ENCODE results near the gene CLASP1. TPM values are rescaled to one million over a fixed set of nuclear protein-coding genes. Genes with fewer than 3 reads are reported as not detected.
A peak's percentile ranks its signal among the peaks of the same experiment; 100 is the strongest.
"Not testable (repeated sequence)": the region's sequence is repeated elsewhere in the genome, so short reads cannot be mapped to it uniquely, and the experiment has no call there.

CLASP1 gene
- 26.7 TPM for polyA plus RNA-seq (2013, experiment 1 of 2; ENCODE audit: insufficient read length)
- polyA plus RNA-seq (2013, experiment 2 of 2; ENCODE audit: insufficient read length) = 24.3 TPM

- no peak for DNase-seq
Observed at GRCh38 chr2:121649149-121649595, at the start of gene CLASP1. CLASP1 (minus strand) TSS chr2:121649462; CDS start chr2:121605895, 43,567 bp downstream.

- no peak for DNase-seq
Observed at GRCh38 chr2:121698318-121698930, 49.2 kb upstream of the CLASP1 start.

GRCh38 chr2:121697108-121697631, 47.9 kb upstream of the CLASP1 start:
- DNase-seq = no peak

GRCh38 chr2:121696410-121696930, 47.2 kb upstream of the CLASP1 start:
- no peak for DNase-seq

- DNase-seq = no peak
Observed at GRCh38 chr2:121695171-121695451, 45.8 kb upstream of the CLASP1 start.

GRCh38 chr2:121694398-121695170, 45.3 kb upstream of the CLASP1 start:
- peak; percentile 38 for DNase-seq

- DNase-seq = not testable (repeated sequence)
Observed at GRCh38 chr2:121690572-121690971, 41.3 kb upstream of the CLASP1 start.

GRCh38 chr2:121690095-121690494, 40.8 kb upstream of the CLASP1 start:
- no peak for DNase-seq

GRCh38 chr2:121689356-121689755, 40.1 kb upstream of the CLASP1 start:
- DNase-seq = peak; percentile 48

- DNase-seq = no peak
Observed at GRCh38 chr2:121688820-121689219, 39.6 kb upstream of the CLASP1 start.

- DNase-seq = no peak
Observed at GRCh38 chr2:121686902-121687301, 37.6 kb upstream of the CLASP1 start.

GRCh38 chr2:121686218-121686617, 37.0 kb upstream of the CLASP1 start:
- no peak for DNase-seq

- no peak for DNase-seq
Observed at GRCh38 chr2:121682396-121683298, 33.4 kb upstream of the CLASP1 start.

GRCh38 chr2:121677855-121678254, 28.6 kb upstream of the CLASP1 start:
- no peak for DNase-seq

GRCh38 chr2:121671621-121672020, 22.4 kb upstream of the CLASP1 start:
- not testable (repeated sequence) for DNase-seq

- DNase-seq = no peak
Observed at GRCh38 chr2:121670181-121670580, 20.9 kb upstream of the CLASP1 start.

GRCh38 chr2:121667618-121668017, 18.4 kb upstream of the CLASP1 start:
- no peak for DNase-seq

- no peak for DNase-seq
Observed at GRCh38 chr2:121666042-121666441, 16.8 kb upstream of the CLASP1 start.

GRCh38 chr2:121665504-121665903, 16.2 kb upstream of the CLASP1 start:
- no peak for DNase-seq

GRCh38 chr2:121664713-121665112, 15.5 kb upstream of the CLASP1 start:
- no peak for DNase-seq

GRCh38 chr2:121664086-121664485, 14.8 kb upstream of the CLASP1 start:
- no peak for DNase-seq

GRCh38 chr2:121663434-121663833, 14.2 kb upstream of the CLASP1 start:
- DNase-seq = no peak

GRCh38 chr2:121662656-121663055, 13.4 kb upstream of the CLASP1 start:
- no peak for DNase-seq

Measured in fibroblast of skin of abdomen (primary cell).